ENCODE measurements around the gene NYNRIN.

GRCh38 chr14:24368562-24369252, 30.1 kb upstream of the NYNRIN start:
- TF ChIP-seq CTCF (IDR thresholded peaks at IDR 0.05) (no peak), POLR2A (IDR thresholded peaks at IDR 0.05) (no peak)

Measured in Peyer's patch (tissue), 4 donors.